Stomach (tissue), 9 donors: ENCODE results near the gene SH3GL1. TPM values are rescaled to one million over a fixed set of nuclear protein-coding genes. Genes with fewer than 3 reads are reported as not detected.

ENCODE experiments used
- DNase-seq, 2 donors: peaks; one replicate each; pipeline versions ENCODE4 v3.0.0 to v3.0.0-alpha.2; 2013 to 2019
- H3K27ac ChIP-seq, 5 donors: fragments of 200-600 bp in 4 of 5; sonication (generic) in 4 of 5; one replicate each; pipeline ENCODE4 v1.5.1; 2013 to 2019; ENCODE audit warnings: mild to moderate bottlenecking in 1 of 5, moderate library complexity in 1 of 5
- H3K27me3 ChIP-seq, 3 donors: fragments of 200-600 bp; sonication (generic); one replicate each; pipeline ENCODE4 v1.5.1; 2017 to 2019; ENCODE audit warnings: mixed run types in 1 of 3
- H3K36me3 ChIP-seq, 4 donors: fragments of 200-600 bp; sonication (generic); 1 replicate in 3 of 4; 2 replicates in 1 of 4; pipeline ENCODE4 v1.5.1; 2016 to 2019
- H3K4me1 ChIP-seq, 4 donors: fragments of 200-600 bp; sonication (generic); one replicate each; pipeline ENCODE4 v1.5.1; 2016 to 2019
- H3K4me3 ChIP-seq, 4 donors: fragments of 200-600 bp; sonication (generic) in 3 of 4; one replicate each; pipeline ENCODE4 v1.5.1; 2016 to 2019; ENCODE audit warnings: mild to moderate bottlenecking in 1 of 4
- H3K9me3 ChIP-seq, 4 donors: fragments of 200-600 bp; sonication (generic); one replicate each; pipeline ENCODE4 v1.5.1; 2016 to 2019
- EP300 ChIP-seq: sonication (generic); formaldehyde crosslinking; IDR thresholded peaks from one replicate; pipeline ENCODE4 v1.6.1; 2017; ENCODE audit warnings: antibody characterized with exemption
- POLR2A ChIP-seq, 4 donors: fragments of 450-650 bp; IDR thresholded peaks; one replicate each; pipeline ENCODE4 v1.6.1; 2016; ENCODE audit warnings: antibody characterized with exemption in 4 of 4, control low read depth in 2 of 4, mild to moderate bottlenecking in 1 of 4, moderate library complexity in 1 of 4
- POLR2AphosphoS5 ChIP-seq, 3 donors: sonication (generic); formaldehyde crosslinking; IDR thresholded peaks; one replicate each; pipeline ENCODE4 v1.6.1; 2016; ENCODE audit warnings: antibody characterized with exemption in 3 of 3
- WGBS, 5 donors: extraction: QIAGEN DNeasy Blood & Tissue Kit in 3 of 5; methylation state at CpG; one replicate each; pipeline versions ENCODE4 v1.1.5 to v1.1.7; 2013 to 2018; 5-methylcytosine and 5-hydroxymethylcytosine counted together
- intact Hi-C: fragments of 100-400 bp; cut with DNase I; formaldehyde crosslinking; loops from one replicate; pipeline ENCODE4 v1.15.1; 2023; ENCODE audit warnings: low total_unique reads
- polyA plus RNA-seq, 3 donors: library from polyadenylated mRNA; stranded (reverse); fragments of 200-250 nt; gene quantifications; one replicate each; pipeline ENCODE4 v1.2.3, GENCODE V29; 2013
- total RNA-seq, 5 donors: library from RNA; depleted of rRNA; stranded (reverse); fragments of >200 nt; gene quantifications; one replicate each; pipeline versions ENCODE4 v1.1.0 to v1.2.3, GENCODE V29; 2014 to 2016
- TF ChIP-seq, protein P1 (sequence below), 7 experiments: fragments of 450-650 bp in 4 of 7; fragments of 200-600 bp in 3 of 7; sonication (generic) in 3 of 7; IDR thresholded peaks; one replicate each; pipeline ENCODE4 v1.5.1; 2016 to 2019; ENCODE audit warnings: antibody characterized with exemption in 7 of 7, control low read depth in 2 of 7, mild to moderate bottlenecking in 1 of 7
- donor health status: healthy with polysubstance abuse.
- donor health status: Bipolar disorder and iron deficiency.
- donor health status: healthy.

SH3GL1 gene
- total and polyA plus RNA-seq, 8 donors, result 14.8 to 111 (median 36.9) TPM

DNA sequence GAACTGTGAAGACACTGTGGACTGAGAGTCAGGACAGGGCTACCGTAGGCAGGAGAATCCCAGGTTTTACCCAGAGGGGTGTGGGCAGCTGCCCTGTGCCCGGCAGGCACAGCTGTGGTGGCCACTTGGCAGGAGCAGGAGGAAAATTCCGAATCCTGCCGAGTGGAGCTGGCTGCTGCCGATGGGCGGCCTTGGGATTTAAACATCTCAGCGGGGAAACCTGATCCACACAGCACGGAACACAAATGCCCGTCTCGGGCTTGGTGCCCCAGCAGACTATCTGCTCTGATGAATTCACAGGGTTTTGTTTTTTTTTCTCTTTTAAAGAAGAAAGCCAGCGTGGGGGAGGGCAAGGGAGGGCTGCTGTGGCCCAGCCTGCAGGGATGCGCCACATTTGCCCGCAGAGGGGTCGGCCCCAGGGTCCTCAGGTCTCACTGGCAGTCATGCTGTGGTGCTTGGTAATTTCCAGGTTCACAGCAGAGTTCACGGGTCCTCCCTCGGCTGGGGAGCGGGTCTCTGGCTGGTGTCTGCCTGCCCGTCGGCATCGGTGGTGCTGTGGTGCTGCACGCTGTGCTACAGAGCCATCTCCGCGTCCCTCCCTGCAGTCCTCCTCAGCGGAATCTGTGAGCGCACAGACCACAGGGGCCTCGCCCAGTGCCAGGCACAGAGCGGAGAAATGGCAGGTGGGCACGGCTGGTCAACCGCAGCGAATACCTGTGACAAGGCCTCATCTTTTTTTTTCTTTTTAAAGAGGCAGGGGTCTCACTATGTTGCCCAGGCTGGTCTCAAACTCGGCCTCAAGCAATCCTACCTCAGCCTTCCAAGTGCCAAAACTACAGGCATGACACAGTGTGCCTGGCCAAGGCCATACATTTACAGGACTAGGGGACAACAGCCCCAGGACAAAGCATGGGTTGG, 28.8 kb downstream of the SH3GL1 start:
- H3K9me3 ChIP-seq, result no peaks in the 10 kb centered on the region
- DNase-seq, result peak in 1 of 2 donors; percentile 20
- intact Hi-C loops, result no loop called here
- H3K27ac ChIP-seq, result peak overlapping the region in 3 of 5 donors; percentile 87 to 89 (median 87)
- TF ChIP-seq EP300 (no peak), POLR2AphosphoS5 (IDR thresholded peaks at IDR 0.05) (no peak), POLR2A (IDR thresholded peaks at IDR 0.05) (no peak)
- TF ChIP-seq, protein P1, sequence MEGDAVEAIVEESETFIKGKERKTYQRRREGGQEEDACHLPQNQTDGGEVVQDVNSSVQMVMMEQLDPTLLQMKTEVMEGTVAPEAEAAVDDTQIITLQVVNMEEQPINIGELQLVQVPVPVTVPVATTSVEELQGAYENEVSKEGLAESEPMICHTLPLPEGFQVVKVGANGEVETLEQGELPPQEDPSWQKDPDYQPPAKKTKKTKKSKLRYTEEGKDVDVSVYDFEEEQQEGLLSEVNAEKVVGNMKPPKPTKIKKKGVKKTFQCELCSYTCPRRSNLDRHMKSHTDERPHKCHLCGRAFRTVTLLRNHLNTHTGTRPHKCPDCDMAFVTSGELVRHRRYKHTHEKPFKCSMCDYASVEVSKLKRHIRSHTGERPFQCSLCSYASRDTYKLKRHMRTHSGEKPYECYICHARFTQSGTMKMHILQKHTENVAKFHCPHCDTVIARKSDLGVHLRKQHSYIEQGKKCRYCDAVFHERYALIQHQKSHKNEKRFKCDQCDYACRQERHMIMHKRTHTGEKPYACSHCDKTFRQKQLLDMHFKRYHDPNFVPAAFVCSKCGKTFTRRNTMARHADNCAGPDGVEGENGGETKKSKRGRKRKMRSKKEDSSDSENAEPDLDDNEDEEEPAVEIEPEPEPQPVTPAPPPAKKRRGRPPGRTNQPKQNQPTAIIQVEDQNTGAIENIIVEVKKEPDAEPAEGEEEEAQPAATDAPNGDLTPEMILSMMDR (IDR thresholded peaks at IDR 0.05), result no peak
- no peak overlapping the region for H3K4me3 ChIP-seq
- 78 to 92% (median 87%) methylated on average over 24 to 31 of the region's 31 CpGs for WGBS, 5 donors
- peaks cover 66 to 93% (median 90%) of the 10 kb centered on the region in 4 donors for H3K4me1 ChIP-seq
- no peaks in the 10 kb centered on the region for H3K27me3 ChIP-seq
- H3K36me3 ChIP-seq, result peaks cover 0 to 10% (median 7%) of the 10 kb centered on the region in 4 donors

DNA sequence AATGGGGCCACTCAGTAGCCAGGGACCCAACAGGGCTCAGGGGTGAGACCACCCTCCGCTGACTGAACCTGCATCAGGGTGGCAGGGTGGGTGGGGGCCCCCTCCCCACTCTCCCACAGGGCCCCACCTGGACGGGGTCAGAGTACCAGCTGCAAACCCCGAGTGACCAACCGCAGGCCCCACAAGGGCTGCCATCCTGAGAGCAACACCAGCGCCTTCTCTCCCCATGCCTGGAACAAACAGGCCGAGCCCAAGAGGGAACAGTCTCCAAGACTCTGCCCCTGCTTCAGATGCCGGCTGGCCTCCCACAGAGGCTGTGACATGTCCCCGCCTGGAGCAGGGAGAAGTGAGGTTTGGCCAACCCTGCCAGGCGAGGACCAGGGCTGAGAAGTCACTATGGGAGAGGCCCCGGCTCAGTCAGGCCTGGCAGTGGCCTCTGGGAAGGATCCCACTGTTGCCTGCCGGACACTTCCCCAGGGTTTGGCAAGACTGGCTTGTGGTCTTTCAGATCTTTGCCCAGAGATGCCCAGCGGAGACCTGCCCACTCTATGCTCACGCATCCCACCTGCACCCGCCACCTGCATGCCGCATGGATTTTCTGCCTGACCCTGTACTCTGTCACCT, 29.8 kb downstream of the SH3GL1 start:
- Histone ChIP-seq H3K4me3 (peak overlapping the region in 2 of 4 donors; percentile 25 to 38), H3K36me3 (peaks cover 8 to 20% (median 17%) of the 10 kb centered on the region in 4 donors), H3K27ac (peak overlapping the region; percentile 81 to 89 (median 83)), H3K9me3 (no peaks in the 10 kb centered on the region), H3K4me1 (peaks cover 56 to 83% (median 80%) of the 10 kb centered on the region in 4 donors), H3K27me3 (no peaks in the 10 kb centered on the region)
- TF ChIP-seq POLR2A (IDR thresholded peaks at IDR 0.05) (no peak), POLR2AphosphoS5 (IDR thresholded peaks at IDR 0.05) (no peak), EP300 (no peak)
- TF ChIP-seq, protein P1 (IDR thresholded peaks at IDR 0.05), result no peak
- intact Hi-C loops, result no loop called here
- 82 to 91% (median 89%) methylated on average over 10 to 15 of the region's 15 CpGs for WGBS, 5 donors
- no peak for DNase-seq

DNA sequence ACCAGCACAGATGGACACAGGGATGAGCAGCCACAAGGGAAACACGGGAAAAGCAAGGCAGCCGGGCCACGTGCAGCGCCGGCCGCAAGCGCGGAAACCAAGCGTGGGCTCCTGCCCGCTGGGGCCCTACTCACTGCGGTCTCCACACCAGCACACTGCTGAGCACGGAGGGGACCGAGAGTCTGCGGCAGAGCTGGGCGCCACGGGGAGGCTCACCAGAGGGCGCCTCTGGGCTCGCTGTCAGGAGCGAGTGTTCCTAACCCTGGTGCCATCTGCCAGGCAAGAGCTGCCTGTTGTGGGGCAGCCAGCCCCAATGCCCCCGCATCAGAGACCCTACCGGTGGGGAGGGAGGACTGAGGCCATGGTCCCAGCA, 30.5 kb downstream of the SH3GL1 start:
- 11 to 31% (median 23%) methylated on average over 18 to 21 of the region's 21 CpGs; no CpG with 5 or more reads in 1 of the 5 donors for WGBS, 5 donors
- no peaks in the 10 kb centered on the region for H3K27me3 ChIP-seq
- peaks cover 15 to 26% (median 23%) of the 10 kb centered on the region in 4 donors for H3K36me3 ChIP-seq
- intact Hi-C loops, result no loop called here
- peak; percentile 80 to 82 for DNase-seq
- H3K4me1 ChIP-seq, result peaks cover 50 to 77% (median 73%) of the 10 kb centered on the region in 4 donors
- H3K9me3 ChIP-seq, result no peaks in the 10 kb centered on the region
- peak overlapping the region; percentile 11 to 38 (median 20) for H3K4me3 ChIP-seq
- H3K27ac ChIP-seq, result peak overlapping the region; percentile 81 to 89 (median 83)
- no peak for TF ChIP-seq POLR2AphosphoS5 (IDR thresholded peaks at IDR 0.05)
- TF ChIP-seq, protein P1 (IDR thresholded peaks at IDR 0.05), result peak in 5 of 7 experiments; percentile 28 to 77 (median 46)

DNA sequence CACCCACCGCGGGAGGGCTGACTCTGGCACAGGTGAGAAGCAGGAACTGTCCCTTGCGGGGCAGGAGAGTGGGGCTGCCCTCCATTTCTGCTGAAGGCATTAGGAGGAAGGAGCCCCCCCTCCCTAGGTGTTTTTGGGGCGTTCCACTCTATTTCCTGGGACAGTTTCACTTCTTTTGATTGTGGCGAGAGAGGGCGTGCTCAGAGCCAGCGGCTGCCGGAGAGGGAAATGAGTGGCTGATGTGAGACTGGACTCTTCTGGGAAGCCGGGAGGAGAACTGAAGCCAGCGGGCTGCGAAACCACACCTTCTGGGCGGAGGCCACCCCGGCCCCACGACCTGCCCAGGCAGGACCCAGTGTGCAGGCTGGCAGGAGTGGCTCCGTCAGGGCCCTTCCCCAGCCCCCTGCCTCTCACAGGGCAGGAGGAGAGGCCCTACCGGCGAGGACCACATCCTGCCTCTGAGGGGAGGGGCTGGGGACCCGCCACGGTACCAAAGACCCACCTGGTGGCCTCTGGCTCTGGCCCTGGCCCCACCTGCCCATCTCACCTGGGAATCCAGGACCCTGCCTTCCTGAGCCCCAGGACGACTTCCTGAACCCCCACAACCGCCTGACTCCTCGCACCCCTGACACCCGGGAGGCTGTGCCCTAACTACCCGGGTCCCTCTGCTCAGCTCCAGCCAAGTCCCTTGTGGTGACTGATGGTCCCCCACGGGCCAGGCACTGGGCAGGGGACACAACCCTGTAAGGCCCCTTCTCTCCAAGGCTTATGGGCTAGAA, 31.0 kb downstream of the SH3GL1 start:
- peak overlapping the region; percentile 81 to 89 (median 83) for H3K27ac ChIP-seq
- TF ChIP-seq POLR2A (IDR thresholded peaks at IDR 0.05), result no peak
- TF ChIP-seq POLR2AphosphoS5 (IDR thresholded peaks at IDR 0.05), result peak in 2 of 3 donors; percentile 39 to 61
- TF ChIP-seq, protein P1 (IDR thresholded peaks at IDR 0.05), result peak in 1 of 7 experiments; percentile 12
- H3K9me3 ChIP-seq, result no peaks in the 10 kb centered on the region
- intact Hi-C loops, result no loop called here
- DNase-seq, result peak; percentile 83 to 88
- peak overlapping the region; percentile 11 to 38 (median 20) for H3K4me3 ChIP-seq
- 14 to 23% (median 14%) methylated on average over 14 to 25 of the region's 25 CpGs for WGBS, 5 donors
- H3K36me3 ChIP-seq, result peaks cover 18 to 31% (median 28%) of the 10 kb centered on the region in 4 donors
- peaks cover 44 to 71% (median 68%) of the 10 kb centered on the region in 4 donors for H3K4me1 ChIP-seq
- no peaks in the 10 kb centered on the region for H3K27me3 ChIP-seq
